PFSK-1 (cell line): Measurements from ENCODE around the gene RNF157.

Experiments
- POLR2AphosphoS5 ChIP-seq: IDR thresholded peaks from 2 replicates; pipeline ENCODE4 v1.6.1; 2012; ENCODE audit warnings: low read depth, mild to moderate bottlenecking, control low read depth, low read length, moderate library complexity
- REST ChIP-seq, 2 experiments: IDR thresholded peaks; 2 replicates each; pipeline versions ENCODE4 v1.6.1 to v1.8.0; 2011 to 2012; ENCODE audit warnings: low read depth in 2 of 2, low read length in 2 of 2, control low read depth in 1 of 2, inconsistent platforms in 1 of 2, mild to moderate bottlenecking in 1 of 2, moderate library complexity in 1 of 2; ENCODE audit not compliant: insufficient read depth in 1 of 2
- TAF1 ChIP-seq: IDR thresholded peaks from 2 replicates; pipeline ENCODE4 v1.6.1; 2012; ENCODE audit warnings: low read length, control low read depth, borderline replicate concordance; ENCODE audit not compliant: insufficient read depth

- TF ChIP-seq REST (IDR thresholded peaks at IDR 0.05; ENCODE audit: insufficient read depth in 1 of 2, low read depth in 2 of 2, low read length in 2 of 2) = no peak
- TF ChIP-seq TAF1 = no peak
- TF ChIP-seq POLR2AphosphoS5 = no peak
These were observed 20.4 kb upstream of the RNF157 start for GRCh38 chr17:76260669-76261068.
